Measurements from ENCODE around the gene CYSRT1. TPM values are rescaled to one million over a fixed set of nuclear protein-coding genes. Genes with fewer than 3 reads are reported as not detected.

CYSRT1 gene
- total RNA-seq, 1 experiment from 2014 or later, result 3.0 TPM

GRCh38 chr9:137211532-137211931, 13.4 kb upstream of the CYSRT1 start:
- Mint-ChIP-seq H3K9me3 (ENCODE audit: low read depth, unreplicated experiment) (no peaks in the 10 kb centered on the region), H3K4me1 (ENCODE audit: low read depth, unreplicated experiment) (peaks cover 12% of the 10 kb centered on the region), H3K4me3 (ENCODE audit: low read depth, unreplicated experiment) (no peak overlapping the region), H3K27me3 (ENCODE audit: unreplicated experiment) (no peaks in the 10 kb centered on the region), H3K27ac (ENCODE audit: unreplicated experiment) (no peak overlapping the region), H3K36me3 (ENCODE audit: insufficient read depth, unreplicated experiment) (peaks cover 30% of the 10 kb centered on the region)
- intact Hi-C loops (cut with micrococcal nuclease; ENCODE audit: unreplicated experiment), result no loop called here
- CTCF ChIA-PET, result no interaction called here
- no peak for DNase-seq
- BruUV-seq (replicated peaks), result no TSS peak
- no peak for TF ChIP-seq CTCF (IDR thresholded peaks at IDR 0.05; ENCODE audit: unreplicated experiment)

- BruUV-seq (replicated peaks), result no TSS peak
- no peaks in the 10 kb centered on the region for H3K9me3 Mint-ChIP-seq (ENCODE audit: low read depth, unreplicated experiment)
- H3K4me1 Mint-ChIP-seq (ENCODE audit: low read depth, unreplicated experiment), result peaks cover 2% of the 10 kb centered on the region
- no peak for TF ChIP-seq CTCF (IDR thresholded peaks at IDR 0.05; ENCODE audit: unreplicated experiment)
- intact Hi-C loops (cut with micrococcal nuclease; ENCODE audit: unreplicated experiment), result no loop called here
- H3K27ac Mint-ChIP-seq (ENCODE audit: unreplicated experiment), result no peak overlapping the region
- peaks cover 29% of the 10 kb centered on the region for H3K36me3 Mint-ChIP-seq (ENCODE audit: insufficient read depth, unreplicated experiment)
- DNase-seq, result no peak
- CTCF ChIA-PET, result no interaction called here
- H3K27me3 Mint-ChIP-seq (ENCODE audit: unreplicated experiment), result no peaks in the 10 kb centered on the region
- no peak overlapping the region for H3K4me3 Mint-ChIP-seq (ENCODE audit: low read depth, unreplicated experiment)
Observed at GRCh38 chr9:137212520-137212919, 12.5 kb upstream of the CYSRT1 start.

GRCh38 chr9:137213160-137214060, 11.6 kb upstream of the CYSRT1 start:
- Mint-ChIP-seq H3K36me3 (ENCODE audit: insufficient read depth, unreplicated experiment) (peaks cover 31% of the 10 kb centered on the region), H3K4me3 (ENCODE audit: low read depth, unreplicated experiment) (no peak overlapping the region), H3K9me3 (ENCODE audit: low read depth, unreplicated experiment) (no peaks in the 10 kb centered on the region), H3K4me1 (ENCODE audit: low read depth, unreplicated experiment) (no peaks in the 10 kb centered on the region), H3K27me3 (ENCODE audit: unreplicated experiment) (no peaks in the 10 kb centered on the region), H3K27ac (ENCODE audit: unreplicated experiment) (no peak overlapping the region)
- TF ChIP-seq CTCF (IDR thresholded peaks at IDR 0.05; ENCODE audit: unreplicated experiment), result no peak
- DNase-seq, result no peak
- intact Hi-C loops (cut with micrococcal nuclease; ENCODE audit: unreplicated experiment), result no loop called here
- CTCF ChIA-PET, result no interaction called here
- BruUV-seq (replicated peaks), result no TSS peak

GRCh38 chr9:137214620-137215019, 10.4 kb upstream of the CYSRT1 start:
- Mint-ChIP-seq H3K4me1 (ENCODE audit: low read depth, unreplicated experiment) (no peaks in the 10 kb centered on the region), H3K9me3 (ENCODE audit: low read depth, unreplicated experiment) (no peaks in the 10 kb centered on the region), H3K27ac (ENCODE audit: unreplicated experiment) (no peak overlapping the region), H3K27me3 (ENCODE audit: unreplicated experiment) (no peaks in the 10 kb centered on the region), H3K36me3 (ENCODE audit: insufficient read depth, unreplicated experiment) (peaks cover 40% of the 10 kb centered on the region), H3K4me3 (ENCODE audit: low read depth, unreplicated experiment) (no peak overlapping the region)
- intact Hi-C loops (cut with micrococcal nuclease; ENCODE audit: unreplicated experiment), result no loop called here
- CTCF ChIA-PET, result interaction anchor here (1.1 to 1.7 kb wide), 3 partner anchors 9 to 19 kb away, joined by 3 to 4 read pairs (median 4); partner anchors contain the start of gene RNF224
- DNase-seq, result no peak
- no TSS peak for BruUV-seq (replicated peaks)
- no peak for TF ChIP-seq CTCF (IDR thresholded peaks at IDR 0.05; ENCODE audit: unreplicated experiment)

All from Calu3 (cell line).